ENCODE data around the gene SOHLH1. TPM values are rescaled to one million over a fixed set of nuclear protein-coding genes. Genes with fewer than 3 reads are reported as not detected.

Gene SOHLH1
- total and polyA plus RNA-seq, 2 donors (not counting 1 experiment from before 2014, with no cell fraction given), result not detected

GRCh38 chr9:135648494-135649410 lies 50.5 kb downstream of the SOHLH1 start:
- Histone ChIP-seq H4K20me1 (ENCODE audit: control insufficient read depth, extremely low read depth, insufficient read depth, low read length) (no peaks in the 10 kb centered on the region), H3K79me2 (ENCODE audit: control insufficient read depth, insufficient read depth, low read length) (no peaks in the 10 kb centered on the region), H3K27ac (ENCODE audit: insufficient read depth, low read length) (no peak overlapping the region), H3K4me2 (ENCODE audit: extremely low read depth, insufficient read depth, low read length) (no peak overlapping the region), H3K9me3 (ENCODE audit: control insufficient read depth, insufficient read depth, low read depth, low read length) (no peaks in the 10 kb centered on the region), H2AFZ (ENCODE audit: low read length) (no peak overlapping the region), H3K4me1 (ENCODE audit: control insufficient read depth, extremely low read depth, insufficient read depth, low read length) (no peaks in the 10 kb centered on the region), H3K27me3 (ENCODE audit: control insufficient read depth, insufficient read depth, low read length) (no peaks in the 10 kb centered on the region), H3K36me3 (ENCODE audit: control insufficient read depth, insufficient read depth, low read length) (no peaks in the 10 kb centered on the region), H3K9ac (ENCODE audit: insufficient read depth, low read length) (no peak overlapping the region), H3K4me3 (replicated peaks in 1 of 4; ENCODE audit: control extremely low read depth in 1 of 4, insufficient read depth in 1 of 4, low read depth in 3 of 4, low read length in 4 of 4) (no peak overlapping the region)
- DNase-seq (ENCODE audit: low read depth in 2 of 2), result no peak
- no peak for TF ChIP-seq EZH2 (IDR thresholded peaks at IDR 0.05; ENCODE audit: low read length, missing control alignments)
- no peak for TF ChIP-seq CTCF (conservative IDR thresholded peaks at IDR 0.05 in 1 of 2, IDR thresholded peaks at IDR 0.05 in 1 of 2; ENCODE audit: low read depth in 1 of 2, low read length in 2 of 2)

- no peaks in the 10 kb centered on the region for H3K9me3 ChIP-seq (ENCODE audit: control insufficient read depth, insufficient read depth, low read depth, low read length)
- no peak for TF ChIP-seq EZH2 (IDR thresholded peaks at IDR 0.05; ENCODE audit: low read length, missing control alignments)
- no peak for TF ChIP-seq CTCF (conservative IDR thresholded peaks at IDR 0.05 in 1 of 2, IDR thresholded peaks at IDR 0.05 in 1 of 2; ENCODE audit: low read depth in 1 of 2, low read length in 2 of 2)
- H4K20me1 ChIP-seq (ENCODE audit: control insufficient read depth, extremely low read depth, insufficient read depth, low read length), result no peaks in the 10 kb centered on the region
Measured at GRCh38 chr9:135647884-135648283, 51.4 kb downstream of the SOHLH1 start.

GRCh38 chr9:135644631-135645218 lies 54.6 kb downstream of the SOHLH1 start:
- H2AFZ ChIP-seq (ENCODE audit: low read length), result no peak overlapping the region
- H4K20me1 ChIP-seq (ENCODE audit: control insufficient read depth, extremely low read depth, insufficient read depth, low read length), result no peaks in the 10 kb centered on the region
- no peak for TF ChIP-seq CTCF (conservative IDR thresholded peaks at IDR 0.05 in 1 of 2, IDR thresholded peaks at IDR 0.05 in 1 of 2; ENCODE audit: low read depth in 1 of 2, low read length in 2 of 2)
- no peak for TF ChIP-seq EZH2 (IDR thresholded peaks at IDR 0.05; ENCODE audit: low read length, missing control alignments)
- no peak for DNase-seq (ENCODE audit: low read depth in 2 of 2)
- H3K79me2 ChIP-seq (ENCODE audit: control insufficient read depth, insufficient read depth, low read length), result no peaks in the 10 kb centered on the region
- H3K4me1 ChIP-seq (ENCODE audit: control insufficient read depth, extremely low read depth, insufficient read depth, low read length), result no peaks in the 10 kb centered on the region
- no peak overlapping the region for H3K9ac ChIP-seq (ENCODE audit: insufficient read depth, low read length)
- no peak overlapping the region for H3K4me3 ChIP-seq (replicated peaks in 1 of 4; ENCODE audit: control extremely low read depth in 1 of 4, insufficient read depth in 1 of 4, low read depth in 3 of 4, low read length in 4 of 4)
- no peaks in the 10 kb centered on the region for H3K9me3 ChIP-seq (ENCODE audit: control insufficient read depth, insufficient read depth, low read depth, low read length)
- H3K27me3 ChIP-seq (ENCODE audit: control insufficient read depth, insufficient read depth, low read length), result no peaks in the 10 kb centered on the region
- H3K27ac ChIP-seq (ENCODE audit: insufficient read depth, low read length), result no peak overlapping the region
- H3K36me3 ChIP-seq (ENCODE audit: control insufficient read depth, insufficient read depth, low read length), result no peaks in the 10 kb centered on the region
- no peak overlapping the region for H3K4me2 ChIP-seq (ENCODE audit: extremely low read depth, insufficient read depth, low read length)

More at GRCh38 chr9:135647884-135648283, 51.4 kb downstream of the SOHLH1 start:
- H3K36me3 ChIP-seq (ENCODE audit: control insufficient read depth, insufficient read depth, low read length), result no peaks in the 10 kb centered on the region
- no peak overlapping the region for H3K4me3 ChIP-seq (replicated peaks in 1 of 4; ENCODE audit: control extremely low read depth in 1 of 4, insufficient read depth in 1 of 4, low read depth in 3 of 4, low read length in 4 of 4)
- H3K4me1 ChIP-seq (ENCODE audit: control insufficient read depth, extremely low read depth, insufficient read depth, low read length), result no peaks in the 10 kb centered on the region
- no peak overlapping the region for H3K9ac ChIP-seq (ENCODE audit: insufficient read depth, low read length)
- DNase-seq (ENCODE audit: low read depth in 2 of 2), result peak in 1 of 2 donors; percentile 1
- no peaks in the 10 kb centered on the region for H3K27me3 ChIP-seq (ENCODE audit: control insufficient read depth, insufficient read depth, low read length)
- H2AFZ ChIP-seq (ENCODE audit: low read length), result no peak overlapping the region
- no peak overlapping the region for H3K4me2 ChIP-seq (ENCODE audit: extremely low read depth, insufficient read depth, low read length)
- H3K79me2 ChIP-seq (ENCODE audit: control insufficient read depth, insufficient read depth, low read length), result no peaks in the 10 kb centered on the region
- H3K27ac ChIP-seq (ENCODE audit: insufficient read depth, low read length), result no peak overlapping the region

Data from fibroblast of lung (primary cell).